Keratinocyte (primary cell): ENCODE measurements around the gene RPTN. TPM values are rescaled to one million over a fixed set of nuclear protein-coding genes. Genes with fewer than 3 reads are reported as not detected.

ENCODE experiments used
- DNase-seq: peaks from one replicate; pipeline ENCODE4 v3.0.0-alpha.2; 2011; ENCODE audit warnings: low read depth, missing footprints, low spot score
- FAIRE-seq: peaks from 2 replicates; lab custom pipeline; 2011; peaks lifted over from hg19 to GRCh38; lab: Jason Lieb, UNC
- H2AFZ ChIP-seq: 2 replicates; pipeline ENCODE4 v1.6.0; 2012; ENCODE audit warnings: low read length, control low read depth, inconsistent platforms; ENCODE audit not compliant: control insufficient read depth
- H3K27ac ChIP-seq: 2 replicates; pipeline ENCODE4 v1.5.1; 2011; ENCODE audit warnings: low read length; ENCODE audit not compliant: control insufficient read depth, insufficient read depth
- H3K27me3 ChIP-seq: 3 replicates; pipeline ENCODE4 v1.6.0; 2011; ENCODE audit warnings: low read length; ENCODE audit not compliant: control insufficient read depth, insufficient read depth; ENCODE audit errors: extremely low read depth
- H3K36me3 ChIP-seq, 2 experiments: 2 replicates in 1 of 2; 3 replicates in 1 of 2; pipeline ENCODE4 v1.5.1; 2011; ENCODE audit warnings: low read length in 2 of 2, mild to moderate bottlenecking in 1 of 2; ENCODE audit not compliant: control insufficient read depth in 2 of 2, insufficient read depth in 2 of 2; ENCODE audit errors: extremely low read depth in 1 of 2
- H3K4me1 ChIP-seq: 3 replicates; pipeline ENCODE4 v1.5.1; 2011; ENCODE audit warnings: low read length; ENCODE audit not compliant: control insufficient read depth, insufficient read depth; ENCODE audit errors: extremely low read depth
- H3K4me2 ChIP-seq: 3 replicates; pipeline ENCODE4 v1.6.0; 2011; ENCODE audit warnings: low read depth, low read length; ENCODE audit not compliant: control insufficient read depth, insufficient read depth; ENCODE audit errors: extremely low read depth
- H3K4me3 ChIP-seq, 3 experiments: fragments of 200-600 bp in 1 of 3; sonication (generic) in 1 of 3; 2 replicates in 2 of 3; 3 replicates in 1 of 3; pipeline ENCODE4 v1.5.1; 2011 to 2016; ENCODE audit warnings: low read length in 3 of 3, mild to moderate bottlenecking in 3 of 3, control low read depth in 2 of 3, inconsistent platforms in 1 of 3, low read depth in 1 of 3, mixed read lengths in 1 of 3, mixed run types in 1 of 3, moderate library complexity in 1 of 3; ENCODE audit not compliant: control insufficient read depth in 2 of 3, insufficient read depth in 2 of 3; ENCODE audit errors: extremely low read depth in 1 of 3
- H3K79me2 ChIP-seq: 2 replicates; pipeline ENCODE4 v1.6.0; 2012; ENCODE audit warnings: low read length; ENCODE audit not compliant: control insufficient read depth, insufficient read depth
- H3K9ac ChIP-seq: 3 replicates; pipeline ENCODE4 v1.6.0; 2011; ENCODE audit warnings: low read length; ENCODE audit not compliant: control insufficient read depth, insufficient read depth; ENCODE audit errors: extremely low read depth
- H3K9me1 ChIP-seq: 3 replicates; pipeline ENCODE4 v1.6.0; 2011; ENCODE audit warnings: low read length; ENCODE audit not compliant: control insufficient read depth, insufficient read depth; ENCODE audit errors: extremely low read depth
- H3K9me3 ChIP-seq: 2 replicates; pipeline ENCODE4 v1.5.1; 2012; ENCODE audit warnings: low read depth, low read length; ENCODE audit not compliant: control insufficient read depth
- H4K20me1 ChIP-seq: 3 replicates; pipeline ENCODE4 v1.6.0; 2011; ENCODE audit warnings: low read length; ENCODE audit not compliant: control insufficient read depth, insufficient read depth; ENCODE audit errors: extremely low read depth
- EZH2 ChIP-seq: IDR thresholded peaks from one replicate; pipeline ENCODE4 v1.6.1; 2012; ENCODE audit warnings: inconsistent platforms, mild to moderate bottlenecking, low read length, moderate library complexity
- dilution Hi-C: fragments of 300-500 bp; cut with MboI; formaldehyde crosslinking; loops from one replicate; pipeline ENCODE4 v1.7.0; 2020; ENCODE audit warnings: low sequenced_read_pairs; ENCODE audit not compliant: extremely low pct_ligation_motif_present
- polyA plus RNA-seq, 5 experiments: library from polyadenylated mRNA; depleted of rRNA in 3 of 5; stranded (reverse) in 3 of 5; stranded (forward) in 1 of 5; unstranded in 1 of 5; fragments of >200 nt; gene quantifications; 1 replicate in 1 of 5; 2 replicates in 3 of 5; 3 replicates in 1 of 5; pipeline versions ENCODE4 v1.2.1 to v1.2.3, GENCODE V29; 2011 to 2012; ENCODE audit warnings: missing spikeins in 2 of 5, low read depth in 1 of 5, low replicate concordance in 1 of 5
- TF ChIP-seq, protein P1 (sequence below), 3 experiments: IDR thresholded peaks in 1 of 3; conservative IDR thresholded peaks in 1 of 3; optimal IDR thresholded peaks in 1 of 3; 2 replicates in 2 of 3; 3 replicates in 1 of 3; pipeline versions ENCODE3 to v1.5.1; 2011; ENCODE audit warnings: low read length in 3 of 3, mild to moderate bottlenecking in 3 of 3, moderate library complexity in 2 of 3, control low read depth in 1 of 3, inconsistent platforms in 1 of 3; ENCODE audit not compliant: insufficient read depth in 2 of 3; ENCODE audit errors: extremely low read depth in 1 of 3

The RPTN gene
- polyA plus RNA-seq, 1 donor (not counting 4 experiments of a cell fraction or from before 2014, with no cell fraction given), result 0.64 TPM

DNA sequence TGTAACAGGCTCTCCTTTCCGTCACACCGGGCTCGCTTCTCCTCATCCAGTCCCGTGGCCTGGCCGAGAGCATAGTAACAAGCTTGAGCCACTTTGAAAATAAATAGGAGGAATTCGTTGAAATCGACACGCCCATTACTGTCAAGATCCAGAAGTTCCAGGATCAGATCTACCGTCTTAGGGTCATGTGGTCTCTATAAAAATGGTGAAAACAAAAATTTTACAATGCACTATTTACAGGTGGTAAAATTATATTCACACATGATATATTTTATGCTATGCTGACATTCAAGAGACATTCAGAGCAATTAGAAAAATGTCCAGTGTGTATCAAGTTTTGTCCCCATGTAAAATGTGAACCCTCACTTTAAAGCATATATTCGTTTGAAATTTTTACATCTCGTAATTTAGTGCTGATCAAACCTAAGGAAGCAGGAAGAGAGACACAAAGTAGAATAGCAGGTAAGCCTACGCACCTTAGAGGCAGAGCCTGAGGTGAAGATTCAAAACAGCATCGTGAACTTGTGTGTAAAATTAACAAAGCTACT is 46.1 kb downstream of the RPTN start:
- Histone ChIP-seq H3K4me2 (peak overlapping the region; percentile 90), H3K27ac (no peak overlapping the region), H3K9ac (no peak overlapping the region), H3K36me3 (no peaks in the 10 kb centered on the region), H3K9me1 (no peaks in the 10 kb centered on the region), H3K79me2 (no peaks in the 10 kb centered on the region), H4K20me1 (no peaks in the 10 kb centered on the region), H3K9me3 (no peaks in the 10 kb centered on the region), H2AFZ (no peak overlapping the region), H3K27me3 (peaks cover 32% of the 10 kb centered on the region), H3K4me3 (no peak overlapping the region), H3K4me1 (peaks cover 13% of the 10 kb centered on the region)
- no peak for DNase-seq
- no peak for FAIRE-seq
- no peak for TF ChIP-seq EZH2
- TF ChIP-seq, protein P1, sequence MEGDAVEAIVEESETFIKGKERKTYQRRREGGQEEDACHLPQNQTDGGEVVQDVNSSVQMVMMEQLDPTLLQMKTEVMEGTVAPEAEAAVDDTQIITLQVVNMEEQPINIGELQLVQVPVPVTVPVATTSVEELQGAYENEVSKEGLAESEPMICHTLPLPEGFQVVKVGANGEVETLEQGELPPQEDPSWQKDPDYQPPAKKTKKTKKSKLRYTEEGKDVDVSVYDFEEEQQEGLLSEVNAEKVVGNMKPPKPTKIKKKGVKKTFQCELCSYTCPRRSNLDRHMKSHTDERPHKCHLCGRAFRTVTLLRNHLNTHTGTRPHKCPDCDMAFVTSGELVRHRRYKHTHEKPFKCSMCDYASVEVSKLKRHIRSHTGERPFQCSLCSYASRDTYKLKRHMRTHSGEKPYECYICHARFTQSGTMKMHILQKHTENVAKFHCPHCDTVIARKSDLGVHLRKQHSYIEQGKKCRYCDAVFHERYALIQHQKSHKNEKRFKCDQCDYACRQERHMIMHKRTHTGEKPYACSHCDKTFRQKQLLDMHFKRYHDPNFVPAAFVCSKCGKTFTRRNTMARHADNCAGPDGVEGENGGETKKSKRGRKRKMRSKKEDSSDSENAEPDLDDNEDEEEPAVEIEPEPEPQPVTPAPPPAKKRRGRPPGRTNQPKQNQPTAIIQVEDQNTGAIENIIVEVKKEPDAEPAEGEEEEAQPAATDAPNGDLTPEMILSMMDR (optimal IDR thresholded peaks at IDR 0.05 in 1 of 3, IDR thresholded peaks at IDR 0.05 in 1 of 3, conservative IDR thresholded peaks at IDR 0.05 in 1 of 3; ENCODE audit: extremely low read depth in 1 of 3, insufficient read depth in 2 of 3, low read length in 3 of 3), result no peak
- dilution Hi-C loops, result no loop called here

DNA sequence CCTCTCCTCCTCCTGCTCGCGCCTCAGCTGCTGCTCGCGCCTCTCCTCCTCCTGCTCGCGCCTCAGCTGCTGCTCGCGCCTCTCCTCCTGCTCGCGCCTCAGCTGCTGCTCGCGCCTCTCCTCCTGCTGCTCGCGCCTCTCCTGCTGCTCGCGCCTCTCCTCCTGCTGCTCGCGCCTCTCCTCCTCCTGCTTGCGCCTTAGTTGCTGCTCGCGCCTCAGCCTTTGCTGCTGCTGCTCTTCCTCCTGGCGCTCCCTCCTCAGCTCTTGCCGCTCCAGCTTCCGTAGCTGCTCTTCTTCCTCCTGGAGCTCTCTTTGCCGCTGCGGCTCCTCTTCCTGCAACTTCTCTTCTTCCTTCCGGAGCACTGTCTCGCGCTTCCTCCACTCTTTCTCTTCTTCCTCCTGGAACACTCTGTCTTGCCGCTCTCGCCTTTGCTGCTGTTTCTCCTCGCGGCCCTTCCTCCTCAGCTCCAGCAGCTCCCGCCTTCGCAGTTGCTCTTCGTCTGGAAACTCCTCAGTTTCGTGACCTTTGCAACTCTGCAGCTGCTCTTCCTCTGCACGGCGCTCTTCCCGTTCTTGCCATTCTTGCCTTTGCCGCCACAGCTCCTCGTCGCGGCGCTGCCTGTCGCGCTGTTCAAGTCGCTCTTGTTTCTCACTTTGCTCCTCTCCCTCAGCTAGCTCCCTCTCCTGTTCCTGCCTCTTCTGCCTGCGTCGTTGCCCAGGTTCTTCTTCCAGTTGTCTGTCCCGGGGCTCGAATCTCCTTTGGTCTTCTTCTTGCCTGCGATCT is 46.7 kb downstream of the RPTN start:
- Histone ChIP-seq H3K27me3 (peaks cover 38% of the 10 kb centered on the region), H3K4me2 (peak overlapping the region; percentile 90), H3K79me2 (no peaks in the 10 kb centered on the region), H3K4me1 (peaks cover 13% of the 10 kb centered on the region), H3K4me3 (peak overlapping the region; percentile 1 to 75 (median 60)), H2AFZ (peak overlapping the region; percentile 81), H3K27ac (no peak overlapping the region), H3K9me3 (no peaks in the 10 kb centered on the region), H3K9ac (no peak overlapping the region), H3K9me1 (no peaks in the 10 kb centered on the region), H4K20me1 (no peaks in the 10 kb centered on the region), H3K36me3 (no peaks in the 10 kb centered on the region)
- peak; percentile 80 for TF ChIP-seq EZH2
- TF ChIP-seq, protein P1 (optimal IDR thresholded peaks at IDR 0.05 in 1 of 3, IDR thresholded peaks at IDR 0.05 in 1 of 3, conservative IDR thresholded peaks at IDR 0.05 in 1 of 3; ENCODE audit: extremely low read depth in 1 of 3, insufficient read depth in 2 of 3, low read length in 3 of 3), result no peak
- dilution Hi-C loops, result no loop called here
- FAIRE-seq (no peak), DNase-seq (no peak)
